HG02571 (cell line): ENCODE data around the gene TXLNA.

Experiments
- ATAC-seq: cut with Tn5 transposase; IDR thresholded peaks from one replicate; pipeline ENCODE4 v1.9.1; 2021; ENCODE audit warnings: mild to moderate bottlenecking, moderate library complexity; ENCODE audit not compliant: unreplicated experiment

Gene TXLNA

DNA sequence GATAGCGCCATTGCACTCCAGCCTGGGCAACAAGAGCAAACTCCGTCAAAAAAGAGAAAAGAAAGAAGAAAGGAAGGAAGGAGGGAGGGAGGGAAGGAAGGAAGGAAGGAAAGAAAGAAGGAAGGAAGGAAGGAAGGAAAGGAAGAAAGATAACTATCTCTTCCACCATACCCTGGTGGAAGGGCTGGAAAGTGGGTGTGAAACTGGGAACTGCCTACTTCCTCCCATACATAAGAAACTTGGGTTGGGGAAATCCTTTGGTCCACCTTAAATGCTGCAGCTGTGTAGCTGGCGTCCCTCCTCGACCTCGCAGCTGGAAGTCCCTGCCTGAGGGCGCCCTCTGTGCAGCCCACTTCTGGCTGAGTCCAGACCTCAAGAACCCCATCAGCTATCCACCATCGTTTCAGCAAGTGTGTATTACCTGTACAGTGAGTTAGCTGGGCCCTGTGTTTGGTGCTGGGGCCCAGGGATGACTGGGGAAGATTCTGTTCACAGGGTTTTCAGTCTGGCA, 62.9 kb downstream of the TXLNA start:
- no peak for ATAC-seq

DNA sequence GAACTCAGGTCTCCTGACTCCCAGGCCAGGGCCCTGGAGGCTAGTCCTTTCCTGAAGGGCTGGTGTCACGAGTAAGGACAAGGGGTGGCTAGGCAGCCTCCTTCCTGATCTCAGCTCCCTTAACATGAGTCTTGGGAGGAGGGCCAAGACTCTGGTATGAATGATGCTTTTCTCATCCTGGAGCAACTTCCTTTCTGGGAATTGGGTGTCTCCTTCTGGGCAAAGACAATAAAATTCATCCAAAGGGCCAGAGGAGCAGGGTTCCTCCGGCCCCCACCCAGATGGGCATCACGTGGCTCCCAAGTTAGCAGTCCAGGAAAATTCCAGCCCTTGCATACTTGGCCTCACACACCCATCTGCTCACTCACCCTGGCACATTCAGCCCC, 67.4 kb downstream of the TXLNA start, which contains the start of gene FAM167B:
TSS of gene FAM167B (plus strand) at position 335 of the 386 bp plus-strand sequence. CDS start 200 bp downstream, outside the sequence.
- ATAC-seq = no peak

DNA sequence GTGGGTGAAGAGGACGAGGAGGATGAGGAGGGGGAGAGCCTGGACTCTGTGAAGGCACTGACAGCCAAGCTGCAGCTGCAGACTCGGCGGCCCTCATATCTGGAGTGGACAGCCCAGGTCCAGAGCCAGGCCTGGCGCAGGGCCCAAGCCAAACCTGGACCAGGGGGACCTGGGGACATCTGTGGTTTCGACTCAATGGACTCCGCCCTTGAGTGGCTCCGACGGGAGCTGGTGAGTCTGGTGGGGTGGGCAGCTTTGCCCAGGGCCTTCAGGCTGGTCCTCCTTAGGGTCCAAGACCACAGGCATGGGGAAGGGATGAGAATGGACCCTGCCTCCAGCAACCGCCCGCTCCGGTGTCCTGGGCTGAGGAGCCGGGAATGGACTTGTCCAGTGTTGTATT, 68.0 kb downstream of the TXLNA start:
- no peak for ATAC-seq
